K562 (cell line): ENCODE data around the gene CHMP4B. TPM values are rescaled to one million over a fixed set of nuclear protein-coding genes. Genes with fewer than 3 reads are reported as not detected.

Experiments used
- ASH1L ChIP-seq: fragments of 450-650 bp; IDR thresholded peaks from 2 replicates; pipeline ENCODE4 v1.6.1; 2018; ENCODE audit warnings: borderline replicate concordance, mild to moderate bottlenecking, low read depth; ENCODE audit not compliant: partially characterized antibody
- GTF2B ChIP-seq: IDR thresholded peaks from 2 replicates; pipeline ENCODE4 v1.6.1; 2011; ENCODE audit not compliant: insufficient read length; ENCODE audit errors: extremely low read depth
- MLLT1 ChIP-seq, 2 experiments: fragments of 450-650 bp; IDR thresholded peaks; 2 replicates each; pipeline ENCODE4 v1.6.1; 2016
- MNT ChIP-seq, 2 experiments: fragments of 450-650 bp; conservative IDR thresholded peaks; 2 replicates each; pipeline ENCODE4 v1.6.1; 2017; ENCODE audit warnings: mild to moderate bottlenecking in 2 of 2, moderate library complexity in 2 of 2
- NFRKB ChIP-seq: fragments of 450-650 bp; IDR thresholded peaks from 2 replicates; pipeline ENCODE4 v1.6.1; 2016; ENCODE audit warnings: low read depth
- PTRF ChIP-seq: fragments of 450-650 bp; IDR thresholded peaks from 2 replicates; pipeline ENCODE4 v1.6.1; 2016; ENCODE audit warnings: mild to moderate bottlenecking, missing genetic modification characterization, missing compliant biosample characterization
- THRA ChIP-seq: fragments of 450-650 bp; IDR thresholded peaks from 2 replicates; pipeline ENCODE4 v1.6.1; 2017; ENCODE audit warnings: mild to moderate bottlenecking, moderate library complexity
- ZHX1 ChIP-seq: fragments of 150-350 bp; conservative IDR thresholded peaks from 2 replicates; pipeline ENCODE4 v1.6.1; 2014; ENCODE audit warnings: low read length
- ZNF318 ChIP-seq, 2 experiments: fragments of 450-650 bp; IDR thresholded peaks; 2 replicates each; pipeline ENCODE4 v1.6.1; 2016; ENCODE audit warnings: mild to moderate bottlenecking in 2 of 2, borderline replicate concordance in 1 of 2, low read depth in 1 of 2, moderate library complexity in 1 of 2
- ZNF695 ChIP-seq: fragments of 450-650 bp; formaldehyde crosslinking; IDR thresholded peaks from 2 replicates; pipeline ENCODE4 v1.4.0; 2020; ENCODE audit warnings: mild to moderate bottlenecking, moderate library complexity
- ZNF764 ChIP-seq: fragments of 250-450 bp; sonication (Bioruptor Pico); IDR thresholded peaks from 2 replicates; pipeline ENCODE4 v1.4.0; 2020; ENCODE audit warnings: low read depth, mild to moderate bottlenecking, moderate library complexity
- polyA plus RNA-seq, 8 experiments: library from polyadenylated mRNA; depleted of rRNA in 4 of 8; stranded (reverse) in 5 of 8; unstranded in 3 of 8; fragments of >200 nt; fragmentation: Nextera tagmentation in 2 of 8; fragmentation: Illumina TruSeq in 1 of 8; extraction: Ambion mirVana in 2 of 8; extraction: Trizol in 1 of 8; gene quantifications; 2 replicates each; pipeline versions ENCODE4 v1.2.1 to v1.2.3, GENCODE V29; 2011 to 2014; ENCODE audit warnings: inconsistent platforms in 1 of 8, missing spikeins in 1 of 8
- total RNA-seq, 7 experiments: library from RNA; depleted of rRNA in 6 of 7; stranded (reverse); fragments of >200 nt in 6 of 7; fragmentation: Illumina TruSeq in 2 of 7; extraction: Trizol in 2 of 7; gene quantifications; 2 replicates each; pipeline versions ENCODE4 v1.2.1 to v1.2.3, GENCODE V29; 2011 to 2021; ENCODE audit warnings: low replicate concordance in 1 of 7

The CHMP4B gene
- total and polyA plus RNA-seq, 9 of the 15 experiments (the other 6 are each of a cell fraction or from before 2014, with no cell fraction given): 1.8 to 64.7 (median 31.8) TPM

GRCh38 chr20:33811776-33812151, 616 bp downstream of the CHMP4B start (continued):
- TF ChIP-seq ZHX1: no peak
- TF ChIP-seq MLLT1 (IDR thresholded peaks at IDR 0.05): peak; percentile 39 to 41; a peak in 1 of 4 replicates
- TF ChIP-seq THRA: no peak
- peak; percentile 43; the same call in 1 of the 2 replicates for TF ChIP-seq NFRKB
- no peak for TF ChIP-seq PTRF
- no peak for TF ChIP-seq ZNF764 (CRISPR knock-in tag)
- TF ChIP-seq MNT (conservative IDR thresholded peaks at IDR 0.05): no peak
- no peak for TF ChIP-seq ZNF318 (IDR thresholded peaks at IDR 0.05; ENCODE audit: borderline replicate concordance in 1 of 2, low read depth in 1 of 2)
- no peak for TF ChIP-seq ZNF695 (CRISPR knock-in tag)
- TF ChIP-seq GTF2B: no peak
- no peak for TF ChIP-seq ASH1L
